AG09309 (cell line): ENCODE data around the gene RNF175.

Source experiments
- DNase-seq: peaks from one replicate; pipeline ENCODE4 v3.0.0-alpha.2; 2010; ENCODE audit warnings: low read depth
- H3K4me3 ChIP-seq: 2 replicates; pipeline ENCODE4 v1.5.1; 2011; ENCODE audit warnings: mild to moderate bottlenecking, low read depth, low read length, moderate library complexity; ENCODE audit not compliant: control insufficient read depth
- CTCF ChIP-seq: IDR thresholded peaks from 2 replicates; pipeline ENCODE4 v1.5.1; 2011; ENCODE audit warnings: mild to moderate bottlenecking, low read depth, low read length, inconsistent platforms; ENCODE audit not compliant: insufficient read depth, control insufficient read depth; ENCODE audit errors: missing control alignments

RNF175 gene

DNA sequence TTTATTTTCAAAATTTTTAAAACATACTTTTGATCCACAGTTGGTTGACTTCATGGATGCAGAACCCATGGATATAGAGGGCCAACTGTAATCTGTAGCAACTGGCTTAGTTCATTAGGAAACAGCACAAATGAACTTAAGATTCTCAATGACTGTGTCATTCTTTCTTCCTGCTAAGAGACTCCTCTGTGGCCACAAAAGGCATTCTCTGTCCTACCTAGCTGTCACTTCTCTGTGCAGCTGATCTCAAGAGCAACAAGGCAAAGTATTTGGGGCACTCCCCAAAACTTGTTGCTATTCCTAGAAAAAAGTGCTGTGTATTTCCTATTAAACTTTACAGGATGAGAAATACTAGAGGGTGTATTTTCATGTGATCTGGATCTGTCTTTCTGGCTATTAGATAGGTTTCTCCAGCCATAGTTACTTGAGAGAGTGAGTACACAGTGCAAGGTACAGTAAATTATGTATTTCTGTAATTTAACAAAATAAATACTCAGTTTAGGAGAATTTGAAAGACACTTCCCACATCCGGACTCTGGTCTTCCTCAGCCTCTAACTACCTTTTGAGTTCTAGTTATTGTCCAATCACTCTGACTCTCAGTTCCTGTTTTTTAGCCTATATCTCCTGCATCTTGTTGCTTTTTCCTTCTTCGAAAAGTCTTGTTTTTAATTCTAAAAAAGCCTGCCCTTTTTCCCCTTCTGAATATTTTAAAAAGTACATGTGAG lies 53.9 kb downstream of the RNF175 start:
- no peak for TF ChIP-seq CTCF
- DNase-seq: no peak
- H3K4me3 ChIP-seq: no peak overlapping the region

- no peak for DNase-seq
- TF ChIP-seq CTCF: no peak
- no peak overlapping the region for H3K4me3 ChIP-seq
Observed at GRCh38 chr4:153704522-153704921, 55.3 kb downstream of the RNF175 start.

DNA sequence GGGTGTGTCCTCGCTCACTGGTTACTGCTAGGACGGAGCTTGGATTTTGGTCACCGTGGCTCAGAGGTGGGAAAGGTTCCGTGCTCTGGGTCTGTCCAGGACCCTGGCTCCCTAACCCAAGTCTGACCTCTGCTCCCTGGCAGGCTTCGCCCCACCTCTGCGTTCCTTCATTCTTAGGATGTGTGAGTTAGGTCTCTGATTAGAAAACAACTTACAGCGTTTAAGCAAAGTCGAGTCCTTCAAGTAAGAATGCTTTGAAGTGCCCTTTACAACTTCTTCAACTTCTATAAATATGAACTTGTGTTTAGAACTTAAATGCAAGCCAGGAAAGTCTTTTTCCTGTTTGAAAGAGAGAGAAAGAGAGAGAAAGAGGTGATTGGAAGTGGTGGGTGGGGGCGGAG lies 74.9 kb downstream of the RNF175 start:
- DNase-seq: no peak
- peak overlapping the region; percentile 32 for H3K4me3 ChIP-seq
- no peak for TF ChIP-seq CTCF

DNA sequence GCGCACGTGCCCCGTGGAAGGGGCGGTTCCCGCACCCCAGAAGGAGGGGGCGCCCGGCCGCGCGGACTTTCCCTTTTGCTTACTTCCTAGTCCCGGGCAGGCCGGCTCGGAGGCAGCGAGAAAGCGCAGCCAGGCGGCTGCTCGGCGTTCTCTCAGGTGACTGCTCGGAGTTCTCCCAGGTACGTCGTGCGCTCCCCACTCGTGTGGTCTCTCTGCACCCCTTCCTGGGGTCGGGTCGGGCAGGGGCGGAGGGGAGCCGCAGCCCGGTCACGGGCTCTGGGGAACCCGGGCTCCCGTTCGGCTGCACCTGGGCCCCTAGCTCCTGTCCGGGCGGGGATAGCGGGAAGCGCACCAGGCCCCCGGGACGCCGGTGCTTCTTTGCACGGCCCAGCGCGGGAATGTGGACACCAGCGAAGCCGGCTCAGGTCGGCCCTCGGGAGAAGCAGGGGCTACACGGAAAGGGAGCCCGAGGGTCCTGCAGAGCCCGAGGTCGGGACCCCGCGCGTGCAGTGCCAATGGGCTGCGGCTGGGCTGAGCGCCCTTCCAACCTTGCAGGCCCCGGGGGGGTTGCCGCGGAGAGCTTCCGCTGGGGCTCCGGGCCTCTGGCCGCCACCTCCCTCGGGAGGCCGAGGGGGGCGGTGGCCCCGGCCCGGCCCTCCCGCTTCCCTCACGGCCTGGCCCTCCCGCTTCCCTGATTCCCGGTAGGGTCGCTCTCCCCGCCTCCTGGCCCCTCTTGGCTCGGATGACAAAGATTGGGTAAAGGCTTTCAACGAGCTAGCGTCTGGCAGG lies 75.4 kb downstream of the RNF175 start, which contains the start of gene TLR2:
TSS of gene TLR2 (plus strand) at position 99 of the 789 bp plus-strand sequence. CDS start 18,628 bp downstream, outside the sequence.
- no peak for TF ChIP-seq CTCF
- DNase-seq: no peak
- H3K4me3 ChIP-seq: peak within 1 kb of the TSS; percentile 32

- peak overlapping the region; percentile 32 for H3K4me3 ChIP-seq
- DNase-seq: no peak
Observed at GRCh38 chr4:153683763-153684181, 76.1 kb downstream of the RNF175 start.

DNA sequence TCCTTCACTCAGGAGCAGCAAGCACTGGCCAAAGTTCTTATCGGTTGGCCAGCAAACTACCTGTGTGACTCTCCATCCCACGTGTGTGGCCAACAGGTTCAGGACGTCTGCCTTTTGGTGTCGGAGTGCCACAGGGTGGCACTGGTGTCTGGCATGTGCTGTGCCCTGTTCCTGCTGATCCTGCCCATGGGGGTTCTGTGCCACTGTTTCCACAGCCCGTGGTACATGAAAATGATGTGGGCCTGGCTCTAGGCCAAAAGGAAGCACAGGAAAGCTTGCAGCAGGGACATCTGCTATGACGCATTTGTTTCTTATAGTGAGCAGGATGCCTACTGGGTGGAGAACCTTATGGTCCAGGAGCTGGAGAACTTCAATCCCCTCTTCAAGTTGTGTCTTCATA lies 80.3 kb downstream of the RNF175 start:
- no peak overlapping the region for H3K4me3 ChIP-seq
- DNase-seq: no peak
- TF ChIP-seq CTCF: no peak

More at GRCh38 chr4:153683763-153684181, 76.1 kb downstream of the RNF175 start:
- no peak for TF ChIP-seq CTCF
